ENCODE measurements around the gene OAT. TPM values are rescaled to one million over a fixed set of nuclear protein-coding genes. Genes with fewer than 3 reads are reported as not detected.

The OAT gene
- total and polyA plus RNA-seq, 2 donors (not counting 3 experiments of a cell fraction or from before 2014, with no cell fraction given), result 69.9 to 90.8 TPM

- CTCF ChIA-PET, result interaction anchor here (2.3 kb wide), 1 partner anchor 20 kb away, joined by 11 read pairs; no protein-coding TSS in a partner anchor
- FAIRE-seq (no peak), DNase-seq (ENCODE audit: low read depth, low spot score) (no peak)
- Histone ChIP-seq H4K20me1 (replicated peaks; ENCODE audit: control insufficient read depth, extremely low read depth, insufficient read depth, low read length) (no peaks in the 10 kb centered on the region), H3K4me1 (ENCODE audit: control insufficient read depth, extremely low read depth, insufficient read depth, low read length) (no peaks in the 10 kb centered on the region), H2AFZ (ENCODE audit: low read depth, low read length) (no peak overlapping the region), H3K9ac (replicated peaks; ENCODE audit: extremely low read depth, insufficient read depth, low read length) (no peak overlapping the region), H3K4me3 (replicated peaks in 1 of 3; ENCODE audit: insufficient read depth in 1 of 3, low read depth in 1 of 3, low read length in 3 of 3) (no peak overlapping the region), H3K79me2 (ENCODE audit: control insufficient read depth, insufficient read depth, low read length) (no peaks in the 10 kb centered on the region), H3K9me1 (replicated peaks; ENCODE audit: control insufficient read depth, extremely low read depth, insufficient read depth, low read length) (no peaks in the 10 kb centered on the region), H3K36me3 (ENCODE audit: control insufficient read depth in 2 of 2, extremely low read depth in 1 of 2, insufficient read depth in 2 of 2, low read length in 2 of 2) (no peaks in the 10 kb centered on the region), H3K4me2 (ENCODE audit: insufficient read depth, low read length) (no peak overlapping the region), H3K9me3 (replicated peaks; ENCODE audit: control insufficient read depth, insufficient read depth, low read length) (no peaks in the 10 kb centered on the region), H3K27me3 (ENCODE audit: control insufficient read depth in 2 of 2, insufficient read depth in 2 of 2, low read length in 2 of 2) (no peaks in the 10 kb centered on the region), H3K27ac (ENCODE audit: insufficient read depth, low read depth, low read length) (no peak overlapping the region)
- POLR2A ChIA-PET, result no interaction called here
- TF ChIP-seq CTCF (IDR thresholded peaks at IDR 0.05; ENCODE audit: extremely low read depth in 1 of 2, insufficient read depth in 1 of 2, low read depth in 1 of 2, low read length in 2 of 2) (no peak), POLR2A (IDR thresholded peaks at IDR 0.05; ENCODE audit: low read depth, low read length) (no peak), FOS (IDR thresholded peaks at IDR 0.05; ENCODE audit: borderline replicate concordance, insufficient read depth, low read length) (no peak), POLR2AphosphoS5 (IDR thresholded peaks at IDR 0.05; ENCODE audit: insufficient read depth, low read depth, low read length) (no peak), MYC (IDR thresholded peaks at IDR 0.05; ENCODE audit: low read depth, low read length) (no peak), JUN (IDR thresholded peaks at IDR 0.05; ENCODE audit: borderline replicate concordance, insufficient read depth, insufficient read length, low read depth) (no peak), GATA2 (IDR thresholded peaks at IDR 0.05; ENCODE audit: insufficient read depth, insufficient read length, low read depth, low read length) (no peak), EZH2 (IDR thresholded peaks at IDR 0.05; ENCODE audit: borderline replicate concordance, low read depth, low read length, severe bottlenecking) (no peak), MAX (IDR thresholded peaks at IDR 0.05; ENCODE audit: insufficient read depth, insufficient read length) (no peak)
- intact Hi-C loops (cut with micrococcal nuclease) (no loop called here), dilution Hi-C loops (cut with MboI; ENCODE audit: extremely low pct_ligation_motif_present, low sequenced_read_pairs) (no loop called here)
- no TSS peak for BruUV-seq (replicated peaks)
Observed at GRCh38 chr10:124369066-124369465, 49.7 kb downstream of the OAT start.
